ENCODE measurements around the gene FADS1. TPM values are rescaled to one million over a fixed set of nuclear protein-coding genes. Genes with fewer than 3 reads are reported as not detected.
A peak's percentile ranks its signal among the peaks of the same experiment; 100 is the strongest.

Gene FADS1
- total and polyA plus RNA-seq, 3 donors from 2014 or later: 21.1 to 39.8 (median 24.5) TPM

- Histone ChIP-seq H3K4me1 (peaks cover 58% of the 10 kb centered on the region), H3K9me3 (no peaks in the 10 kb centered on the region), H3K36me3 (ENCODE audit: low read depth, missing control alignments) (no peaks in the 10 kb centered on the region), H3K27me3 (no peaks in the 10 kb centered on the region), H3K27ac (peak overlapping the region; percentile 17 to 91), H3K4me3 (no peak overlapping the region)
- intact Hi-C loops (cut with DNase I; ENCODE audit: low total_unique reads): no loop called here
- TF ChIP-seq POLR2A (IDR thresholded peaks at IDR 0.05) (no peak), CTCF (IDR thresholded peaks at IDR 0.05) (no peak)
- peak; percentile 59 for DNase-seq
- WGBS, 2 donors: 22 to 33% methylated on average over 8 of the region's 8 CpGs
These were observed 13.7 kb upstream of the FADS1 start for GRCh38 chr11:61830237-61831105.

DNA sequence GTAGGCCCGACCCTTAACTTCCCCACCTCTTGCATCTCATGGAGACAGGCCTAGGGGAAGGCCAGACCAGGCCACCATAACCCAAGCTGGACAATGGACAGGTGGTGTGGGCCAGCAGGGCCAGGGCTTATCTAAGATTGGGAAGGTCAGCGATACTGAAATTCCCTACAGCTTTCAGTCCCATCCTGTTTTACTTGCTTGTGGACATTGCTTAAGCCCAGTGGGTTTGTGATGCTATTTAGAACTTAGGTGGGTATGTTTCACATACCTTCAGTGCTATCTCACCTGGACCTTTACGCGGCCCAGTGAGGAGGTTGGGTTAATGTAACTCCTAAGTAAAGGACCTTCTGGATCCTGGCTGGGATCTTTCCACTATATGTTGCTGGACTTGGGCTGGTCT lies 13.0 kb upstream of the FADS1 start:
- no peak for TF ChIP-seq POLR2A (IDR thresholded peaks at IDR 0.05)
- TF ChIP-seq CTCF (IDR thresholded peaks at IDR 0.05): no peak
- WGBS, 2 donors: 54 to 58% methylated on average over 4 of the region's 4 CpGs
- Histone ChIP-seq H3K4me1 (peaks cover 51% of the 10 kb centered on the region), H3K36me3 (ENCODE audit: low read depth, missing control alignments) (no peaks in the 10 kb centered on the region), H3K27me3 (no peaks in the 10 kb centered on the region), H3K4me3 (no peak overlapping the region), H3K27ac (peak overlapping the region; percentile 17 to 91), H3K9me3 (no peaks in the 10 kb centered on the region)
- intact Hi-C loops (cut with DNase I; ENCODE audit: low total_unique reads): no loop called here
- DNase-seq: no peak

DNA sequence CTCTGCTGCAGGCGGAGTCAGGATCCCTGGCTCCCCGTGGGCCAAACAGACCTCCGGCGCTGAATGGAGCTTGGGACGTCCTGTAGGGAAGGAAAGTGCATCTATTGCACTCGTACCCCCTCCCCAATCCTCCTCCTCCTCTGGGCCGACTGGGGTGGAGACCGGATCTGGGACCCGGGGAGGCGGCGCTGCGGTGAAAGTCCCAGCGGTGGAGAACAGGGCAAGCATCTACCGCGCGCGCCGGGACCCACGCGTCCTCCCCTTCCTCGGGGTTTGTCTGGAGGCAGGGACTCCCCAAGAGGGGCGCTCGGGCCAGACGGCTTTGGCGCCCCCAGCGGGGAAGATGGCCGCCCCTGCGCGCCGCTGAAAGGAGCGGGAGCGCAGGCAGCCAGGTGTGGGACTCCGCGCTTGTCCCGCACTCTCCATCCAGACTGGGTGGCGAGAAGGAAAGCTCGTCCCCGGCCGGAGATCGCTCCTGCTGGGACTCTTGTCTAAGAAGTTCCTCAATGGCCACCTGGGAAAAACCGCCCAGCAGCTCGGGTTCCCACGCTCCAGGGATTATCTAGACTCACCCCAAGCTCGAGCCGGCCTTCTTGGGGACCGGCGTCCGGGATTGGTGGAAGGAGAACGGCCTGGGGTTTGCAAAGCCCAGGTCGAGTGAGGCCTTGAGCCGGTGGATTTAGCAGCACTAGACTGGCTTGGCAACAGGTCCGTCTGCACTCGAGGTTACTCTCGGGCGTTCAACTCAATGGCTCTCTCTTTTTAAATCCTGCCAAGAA lies 12.0 kb upstream of the FADS1 start:
- no peaks in the 10 kb centered on the region for H3K36me3 ChIP-seq (ENCODE audit: low read depth, missing control alignments)
- H3K9me3 ChIP-seq: no peaks in the 10 kb centered on the region
- peaks cover 41% of the 10 kb centered on the region for H3K4me1 ChIP-seq
- H3K4me3 ChIP-seq: peak overlapping the region; percentile 62 to 72
- peak overlapping the region; percentile 81 to 91 for H3K27ac ChIP-seq
- TF ChIP-seq CTCF (IDR thresholded peaks at IDR 0.05): peak in 2 of 3 experiments; percentile 11 to 48
- no peak for TF ChIP-seq POLR2A (IDR thresholded peaks at IDR 0.05)
- intact Hi-C loops (cut with DNase I; ENCODE audit: low total_unique reads): no loop called here
- WGBS, 2 donors: 1% methylated on average over 23 to 54 of the region's 55 CpGs
- peak; percentile 75 for DNase-seq
- H3K27me3 ChIP-seq: no peaks in the 10 kb centered on the region

- no peak for TF ChIP-seq POLR2A (IDR thresholded peaks at IDR 0.05)
- no peak for TF ChIP-seq CTCF (IDR thresholded peaks at IDR 0.05)
- H3K36me3 ChIP-seq (ENCODE audit: low read depth, missing control alignments): no peaks in the 10 kb centered on the region
- peak overlapping the region; percentile 62 to 72 for H3K4me3 ChIP-seq
- 0 to 2% methylated on average over 11 to 16 of the region's 16 CpGs for WGBS, 2 donors
- H3K4me1 ChIP-seq: peaks cover 41% of the 10 kb centered on the region
- no peaks in the 10 kb centered on the region for H3K27me3 ChIP-seq
- no peak for DNase-seq
- H3K9me3 ChIP-seq: no peaks in the 10 kb centered on the region
- intact Hi-C loops (cut with DNase I; ENCODE audit: low total_unique reads): no loop called here
- peak overlapping the region; percentile 81 to 91 for H3K27ac ChIP-seq
These were observed 11.5 kb upstream of the FADS1 start for GRCh38 chr11:61828379-61828628.

All from testis (tissue), 3 donors.